Epidermal melanocyte (primary cell): ENCODE results near the gene DAAM2.
A peak's percentile ranks its signal among the peaks of the same experiment; 100 is the strongest.

Source experiments
- DNase-seq: peaks from one replicate; pipeline ENCODE4 v3.0.0; 2011; ENCODE audit warnings: low spot score; ENCODE audit not compliant: insufficient read length

The DAAM2 gene

GRCh38 chr6:39791850-39792539 is at the start of gene DAAM2:
DAAM2 (plus strand) TSS chr6:39792376; CDS start chr6:39856303, 63,927 bp downstream.
- no peak for DNase-seq

- DNase-seq, result no peak
Measured at GRCh38 chr6:39746795-39747194, 45.4 kb upstream of the DAAM2 start.

- no peak for DNase-seq
Measured at GRCh38 chr6:39752835-39753724, 39.1 kb upstream of the DAAM2 start.

GRCh38 chr6:39753725-39754045 is 38.5 kb upstream of the DAAM2 start:
- DNase-seq, result no peak

GRCh38 chr6:39754514-39755115 is 37.6 kb upstream of the DAAM2 start:
- DNase-seq, result no peak

- no peak for DNase-seq
Measured at GRCh38 chr6:39755231-39755630, 36.9 kb upstream of the DAAM2 start.

- no peak for DNase-seq
Measured at GRCh38 chr6:39756582-39756981, 35.6 kb upstream of the DAAM2 start.

GRCh38 chr6:39758905-39759605 is 33.1 kb upstream of the DAAM2 start:
- no peak for DNase-seq

- DNase-seq, result no peak
Measured at GRCh38 chr6:39760226-39760952, 31.8 kb upstream of the DAAM2 start.

- peak; percentile 56 for DNase-seq
Measured at GRCh38 chr6:39765508-39766065, 26.6 kb upstream of the DAAM2 start.

GRCh38 chr6:39769012-39769411 is 23.2 kb upstream of the DAAM2 start:
- no peak for DNase-seq

GRCh38 chr6:39770446-39770845 is 21.7 kb upstream of the DAAM2 start:
- DNase-seq, result no peak

- no peak for DNase-seq
Measured at GRCh38 chr6:39772559-39773273, 19.5 kb upstream of the DAAM2 start.

GRCh38 chr6:39773782-39774181 is 18.4 kb upstream of the DAAM2 start:
- no peak for DNase-seq

GRCh38 chr6:39776581-39776980 is 15.6 kb upstream of the DAAM2 start:
- no peak for DNase-seq

- no peak for DNase-seq
Measured at GRCh38 chr6:39777218-39777617, 15.0 kb upstream of the DAAM2 start.

GRCh38 chr6:39777661-39778060 is 14.5 kb upstream of the DAAM2 start:
- no peak for DNase-seq

GRCh38 chr6:39778581-39779255 is 13.5 kb upstream of the DAAM2 start:
- DNase-seq, result no peak

GRCh38 chr6:39785281-39785680 is 6.9 kb upstream of the DAAM2 start:
- DNase-seq, result no peak

- no peak for DNase-seq
Measured at GRCh38 chr6:39786649-39787048, 5.5 kb upstream of the DAAM2 start.
